Measurements from ENCODE around the gene RHBDF1. TPM values are rescaled to one million over a fixed set of nuclear protein-coding genes. Genes with fewer than 3 reads are reported as not detected.

The RHBDF1 gene
- total and polyA plus RNA-seq, 10 of the 15 experiments (the other 5 are each of a cell fraction or from before 2014, with no cell fraction given), result 0.04 to 0.85 (median 0.36) TPM; not detected in 3

DNA sequence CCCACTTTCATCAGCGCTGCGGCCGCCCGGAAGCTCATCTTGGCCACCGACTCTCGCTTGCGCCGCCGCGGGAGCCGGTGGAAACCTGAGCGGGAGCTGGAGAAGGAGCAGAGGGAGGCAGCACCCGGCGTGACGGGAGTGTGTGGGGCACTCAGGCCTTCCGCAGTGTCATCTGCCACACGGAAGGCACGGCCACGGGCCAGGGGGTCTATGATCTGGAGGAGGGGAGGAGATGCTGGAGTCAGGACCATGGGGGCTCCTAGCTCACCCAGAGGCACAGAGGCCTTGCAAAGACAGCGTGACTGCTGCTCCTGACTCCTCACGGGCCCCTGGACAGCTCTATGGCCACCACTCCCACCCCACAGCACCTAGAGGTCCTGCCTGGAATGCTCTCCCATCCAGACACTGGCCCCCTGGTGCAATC lies 9.5 kb downstream of the RHBDF1 start:
- WGBS (ENCODE audit: insufficient coverage, insufficient replicate concordance, low lambda C conversion rate, missing lambda C conversion rate), result 62% methylated on average over 21 of the region's 21 CpGs
- SMC1A ChIA-PET (ENCODE audit: uncharacterized antibody, unreplicated experiment), result interaction anchor here (2.9 to 6.4 kb wide), 3 partner anchors 10 to 45 kb away, joined by 10 to 77 read pairs (median 14); partner anchors contain the start of genes POLR3K and SNRNP25
- in situ Hi-C loops (cut with MboI), result no loop called here

GRCh38 chr16:62283-62967 lies 10.0 kb downstream of the RHBDF1 start:
- Histone ChIP-seq H2AFZ (ENCODE audit: control insufficient read depth, low read depth, low read length) (no peak overlapping the region), H3K4me2 (ENCODE audit: control insufficient read depth, insufficient read depth) (no peak overlapping the region), H3K27ac (ENCODE audit: control insufficient read depth, insufficient read depth) (no peak overlapping the region), H3K27me3 (replicated peaks in 1 of 2; ENCODE audit: control insufficient read depth in 2 of 2, insufficient read depth in 2 of 2, low read length in 1 of 2) (no peaks in the 10 kb centered on the region), H3K9ac (ENCODE audit: control insufficient read depth, insufficient read depth, low read length) (no peak overlapping the region), H3K36me3 (ENCODE audit: control insufficient read depth in 2 of 2, insufficient read depth in 2 of 2, low read length in 1 of 2) (peaks cover 0 to 1% of the 10 kb centered on the region in 2 experiments; a peak in 2 of 4 replicates), H3K4me1 (ENCODE audit: control insufficient read depth, insufficient read depth, low read length) (no peaks in the 10 kb centered on the region), H3K9me3 (replicated peaks; ENCODE audit: control insufficient read depth, insufficient read depth, low read length) (no peaks in the 10 kb centered on the region), H4K20me1 (ENCODE audit: control insufficient read depth, insufficient read depth) (no peaks in the 10 kb centered on the region), H3K79me2 (ENCODE audit: control insufficient read depth, insufficient read depth, low read length) (no peaks in the 10 kb centered on the region), H3K4me3 (no peak overlapping the region)
- POLR2A ChIA-PET, result no interaction called here
- SMC1A ChIA-PET (ENCODE audit: uncharacterized antibody, unreplicated experiment), result interaction anchor here (6.4 kb wide), 1 partner anchor 33 kb away, joined by 77 read pairs; no protein-coding TSS in a partner anchor
- intact Hi-C loops (cut with micrococcal nuclease; ENCODE audit: unreplicated experiment), result no loop called here
- FAIRE-seq, result no peak
- CTCF ChIA-PET, result interaction anchor here (1.0 to 14.2 kb wide), 5 partner anchors 9 to 43 kb away, joined by 4 to 319 read pairs (median 36); partner anchors contain the start of genes MPG and POLR3K
- ATAC-seq, result no peak
- BruUV-seq (replicated peaks), result no TSS peak
- 67% methylated on average over 28 of the region's 34 CpGs for WGBS (ENCODE audit: insufficient coverage, insufficient replicate concordance, low lambda C conversion rate, missing lambda C conversion rate)
- DNase-seq (ENCODE audit: low read depth, low spot score), result no peak
- RAD21 ChIA-PET (ENCODE audit: unreplicated experiment), result interaction anchor here (6.5 kb wide), 1 partner anchor 34 kb away, joined by 132 read pairs; no protein-coding TSS in a partner anchor
- in situ Hi-C loops (cut with MboI), result no loop called here
- TF ChIP-seq NR2C1 (IDR thresholded peaks at IDR 0.05) (no peak), TAF1 (IDR thresholded peaks at IDR 0.05; ENCODE audit: borderline replicate concordance, low read depth, low read length) (no peak), ZBED1 (IDR thresholded peaks at IDR 0.05; ENCODE audit: borderline replicate concordance) (no peak), MYB (IDR thresholded peaks at IDR 0.05; ENCODE audit: borderline replicate concordance, low read depth, low read length) (no peak), NR2F1 (conservative IDR thresholded peaks at IDR 0.05) (no peak), CBX3 (IDR thresholded peaks at IDR 0.05; ENCODE audit: borderline replicate concordance, low read depth) (no peak), JUNB (IDR thresholded peaks at IDR 0.05) (no peak), MAX (IDR thresholded peaks at IDR 0.05; ENCODE audit: low read depth, low read length) (no peak), CHD2 (IDR thresholded peaks at IDR 0.05; ENCODE audit: borderline replicate concordance, low read depth, low read length) (no peak), ZNF622 (IDR thresholded peaks at IDR 0.05) (no peak), ATF7 (IDR thresholded peaks at IDR 0.05; ENCODE audit: low read depth) (no peak)
- TF ChIP-seq, protein P1, sequence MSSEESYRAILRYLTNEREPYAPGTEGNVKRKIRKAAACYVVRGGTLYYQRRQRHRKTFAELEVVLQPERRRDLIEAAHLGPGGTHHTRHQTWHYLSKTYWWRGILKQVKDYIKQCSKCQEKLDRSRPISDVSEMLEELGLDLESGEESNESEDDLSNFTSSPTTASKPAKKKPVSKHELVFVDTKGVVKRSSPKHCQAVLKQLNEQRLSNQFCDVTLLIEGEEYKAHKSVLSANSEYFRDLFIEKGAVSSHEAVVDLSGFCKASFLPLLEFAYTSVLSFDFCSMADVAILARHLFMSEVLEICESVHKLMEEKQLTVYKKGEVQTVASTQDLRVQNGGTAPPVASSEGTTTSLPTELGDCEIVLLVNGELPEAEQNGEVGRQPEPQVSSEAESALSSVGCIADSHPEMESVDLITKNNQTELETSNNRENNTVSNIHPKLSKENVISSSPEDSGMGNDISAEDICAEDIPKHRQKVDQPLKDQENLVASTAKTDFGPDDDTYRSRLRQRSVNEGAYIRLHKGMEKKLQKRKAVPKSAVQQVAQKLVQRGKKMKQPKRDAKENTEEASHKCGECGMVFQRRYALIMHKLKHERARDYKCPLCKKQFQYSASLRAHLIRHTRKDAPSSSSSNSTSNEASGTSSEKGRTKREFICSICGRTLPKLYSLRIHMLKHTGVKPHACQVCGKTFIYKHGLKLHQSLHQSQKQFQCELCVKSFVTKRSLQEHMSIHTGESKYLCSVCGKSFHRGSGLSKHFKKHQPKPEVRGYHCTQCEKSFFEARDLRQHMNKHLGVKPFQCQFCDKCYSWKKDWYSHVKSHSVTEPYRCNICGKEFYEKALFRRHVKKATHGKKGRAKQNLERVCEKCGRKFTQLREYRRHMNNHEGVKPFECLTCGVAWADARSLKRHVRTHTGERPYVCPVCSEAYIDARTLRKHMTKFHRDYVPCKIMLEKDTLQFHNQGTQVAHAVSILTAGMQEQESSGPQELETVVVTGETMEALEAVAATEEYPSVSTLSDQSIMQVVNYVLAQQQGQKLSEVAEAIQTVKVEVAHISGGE (CRISPR knock-in tag; IDR thresholded peaks at IDR 0.05), result no peak

More for the DNA sequence above, 9.5 kb downstream of the RHBDF1 start:
- ATAC-seq (no peak), DNase-seq (ENCODE audit: low read depth, low spot score) (no peak), FAIRE-seq (no peak)
- ChIA-PET POLR2A (no interaction called here), RAD21 (ENCODE audit: unreplicated experiment) (interaction anchor here (6.5 kb wide), 1 partner anchor 33 kb away, joined by 132 read pairs; no protein-coding TSS in a partner anchor), CTCF (interaction anchor here (1.0 to 14.2 kb wide), 5 partner anchors 10 to 42 kb away, joined by 4 to 319 read pairs (median 36); partner anchors contain the start of genes MPG and POLR3K)
- Histone ChIP-seq H3K27ac (ENCODE audit: control insufficient read depth, insufficient read depth) (no peak overlapping the region), H3K27me3 (replicated peaks in 1 of 2; ENCODE audit: control insufficient read depth in 2 of 2, insufficient read depth in 2 of 2, low read length in 1 of 2) (no peaks in the 10 kb centered on the region), H3K79me2 (ENCODE audit: control insufficient read depth, insufficient read depth, low read length) (no peaks in the 10 kb centered on the region), H3K4me1 (ENCODE audit: control insufficient read depth, insufficient read depth, low read length) (no peaks in the 10 kb centered on the region), H2AFZ (ENCODE audit: control insufficient read depth, low read depth, low read length) (no peak overlapping the region), H4K20me1 (ENCODE audit: control insufficient read depth, insufficient read depth) (no peaks in the 10 kb centered on the region), H3K4me2 (ENCODE audit: control insufficient read depth, insufficient read depth) (no peak overlapping the region), H3K36me3 (ENCODE audit: control insufficient read depth in 2 of 2, insufficient read depth in 2 of 2, low read length in 1 of 2) (no peaks in the 10 kb centered on the region; a peak in 1 of 4 replicates), H3K9ac (ENCODE audit: control insufficient read depth, insufficient read depth, low read length) (no peak overlapping the region), H3K4me3 (no peak overlapping the region), H3K9me3 (replicated peaks; ENCODE audit: control insufficient read depth, insufficient read depth, low read length) (no peaks in the 10 kb centered on the region)
- no peak for TF ChIP-seq SMAD1 (IDR thresholded peaks at IDR 0.05; ENCODE audit: low read depth, partially characterized antibody)
- TF ChIP-seq CEBPB (IDR thresholded peaks at IDR 0.05; ENCODE audit: borderline replicate concordance in 1 of 2, low read depth in 2 of 2, low read length in 2 of 2), result no peak
- TF ChIP-seq IRF4 (IDR thresholded peaks at IDR 0.05; ENCODE audit: low read depth, low read length), result no peak
- no peak for TF ChIP-seq CREM (IDR thresholded peaks at IDR 0.05; ENCODE audit: low read depth)
- no peak for TF ChIP-seq CHD4 (IDR thresholded peaks at IDR 0.05)
- no peak for TF ChIP-seq RFX5 (IDR thresholded peaks at IDR 0.05; ENCODE audit: low read depth, low read length)
- BruUV-seq (replicated peaks), result no TSS peak
- intact Hi-C loops (cut with micrococcal nuclease; ENCODE audit: unreplicated experiment), result no loop called here
